HG03025 (cell line): Measurements from ENCODE around the gene ZNG1B.
"Not testable (repeated sequence)": the region's sequence is repeated elsewhere in the genome, so short reads cannot be mapped to it uniquely, and the experiment has no call there.

Source experiments
- ATAC-seq: cut with Tn5 transposase; IDR thresholded peaks from one replicate; pipeline ENCODE4 v1.9.1; 2021; ENCODE audit warnings: mild to moderate bottlenecking, moderate library complexity; ENCODE audit not compliant: unreplicated experiment, low FRiP score

ZNG1B gene

DNA sequence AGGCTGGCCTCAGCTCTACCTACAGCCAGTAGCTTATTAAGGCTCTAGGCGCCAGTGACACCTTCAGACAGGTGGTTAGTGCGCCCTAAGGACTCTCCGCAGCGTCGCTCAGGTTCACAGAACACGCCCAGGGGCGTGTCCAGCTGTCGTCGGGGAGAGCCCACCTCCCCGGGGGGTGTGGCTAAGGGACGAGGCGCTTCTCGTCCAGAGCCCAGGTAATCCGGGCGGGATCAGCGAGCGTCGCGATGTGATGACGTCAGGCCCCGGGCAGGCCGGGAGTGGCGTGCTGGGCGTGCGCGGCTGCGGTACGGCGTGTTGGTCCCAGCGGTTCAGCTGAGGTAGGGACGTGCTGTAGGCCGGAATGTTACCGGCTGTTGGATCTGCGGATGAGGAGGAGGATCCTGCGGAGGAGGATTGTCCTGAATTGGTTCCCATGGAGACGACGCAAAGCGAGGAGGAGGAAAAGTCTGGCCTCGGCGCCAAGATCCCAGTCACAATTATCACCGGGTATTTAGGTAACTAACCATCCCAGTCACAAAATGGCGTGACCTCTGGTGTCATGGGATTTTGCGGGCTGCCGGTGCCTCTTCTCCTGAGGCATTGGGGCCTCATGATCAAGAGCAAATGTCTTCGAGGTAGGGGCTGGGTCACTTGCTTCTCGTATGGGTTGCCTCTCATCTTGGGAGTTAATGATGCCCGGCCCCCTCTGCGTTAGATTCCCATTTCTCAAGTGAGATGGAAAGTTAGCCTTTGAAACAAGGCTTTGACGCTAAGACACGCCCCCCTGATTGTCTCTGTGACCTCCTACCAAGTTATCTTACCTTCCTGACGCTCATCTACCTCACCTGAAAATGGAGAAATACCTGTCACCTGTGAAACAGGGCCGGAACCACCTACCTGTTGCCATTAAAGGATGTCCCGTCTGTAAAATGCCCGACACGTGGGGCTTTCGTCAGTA is at the start of gene ZNG1B:
TSS of gene ZNG1B (plus strand) at position 184 of the 958 bp plus-strand sequence. CDS start at position 362, 178 bp downstream.
- not testable (repeated sequence) for ATAC-seq

DNA sequence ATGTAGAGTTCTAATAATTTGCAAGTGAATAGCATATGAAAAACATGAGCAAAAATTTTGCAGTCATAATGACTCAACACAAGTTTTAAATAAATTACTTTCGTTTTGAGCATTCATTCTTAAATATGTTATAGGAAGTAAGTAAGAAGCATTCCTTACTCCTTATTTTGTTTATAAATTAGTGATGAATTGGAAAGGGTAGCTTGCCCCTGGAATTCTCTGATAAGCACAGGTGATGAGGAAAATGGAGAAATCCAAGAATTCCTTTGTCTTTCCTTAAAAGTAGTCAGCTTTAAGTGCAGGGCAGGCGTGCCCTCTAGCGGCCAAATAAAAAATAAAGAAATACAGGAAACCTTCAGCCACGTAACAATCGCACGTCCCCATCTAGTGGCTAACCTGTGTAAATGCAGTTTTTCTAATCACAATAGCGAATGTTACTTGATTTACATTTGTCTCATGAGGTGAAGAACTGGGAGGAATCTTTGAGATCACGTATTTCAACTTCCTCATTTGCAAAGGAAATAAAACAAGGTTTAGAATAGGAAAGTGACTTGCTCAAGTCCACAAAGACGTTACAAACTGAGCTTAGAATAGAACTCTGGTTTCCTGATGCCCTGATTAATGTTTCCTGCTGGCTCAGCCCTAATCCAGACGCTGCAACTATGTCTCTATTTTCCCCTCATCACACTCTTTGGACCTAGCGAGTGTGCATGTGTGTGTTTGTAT is 47.2 kb upstream of the ZNG1B start:
- peak; percentile 64 for ATAC-seq

DNA sequence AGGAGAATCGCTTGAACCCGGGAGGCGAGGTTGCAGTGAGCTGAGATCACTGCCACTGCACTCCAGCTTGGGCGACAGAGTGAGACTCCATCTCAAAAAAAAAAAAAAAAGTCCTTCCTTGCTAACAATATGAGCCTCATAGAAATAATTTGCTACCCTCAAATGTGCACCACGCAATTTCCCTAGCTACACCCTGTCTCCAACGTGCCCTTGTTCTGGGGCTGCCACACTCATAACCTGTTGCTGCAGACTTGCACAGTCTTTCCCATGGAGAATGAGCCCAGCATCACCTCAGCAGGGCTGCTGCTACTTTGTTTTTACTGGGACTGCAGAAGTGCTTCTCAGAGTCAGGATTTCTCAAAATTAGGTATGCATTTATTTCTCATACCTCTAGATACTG is 46.4 kb upstream of the ZNG1B start:
- ATAC-seq, result no peak

DNA sequence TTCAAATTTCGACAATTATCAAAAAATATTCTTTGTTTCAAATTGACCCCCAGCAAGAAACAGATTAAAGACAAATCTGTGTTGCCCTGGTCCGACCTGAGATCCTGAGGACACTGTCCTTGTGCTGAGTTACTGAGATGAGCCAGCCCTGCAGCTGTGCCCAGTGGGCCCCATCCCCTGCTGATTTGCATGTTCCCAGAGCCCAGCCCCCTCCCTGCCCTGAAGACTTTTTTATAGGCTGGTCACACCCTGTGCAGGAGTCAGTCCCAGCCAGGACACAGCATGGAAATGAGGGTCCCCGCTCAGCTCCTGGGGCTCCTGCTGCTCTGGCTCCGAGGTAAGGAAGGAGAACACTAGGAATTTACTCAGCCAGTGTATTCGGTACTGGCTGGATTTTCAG is 31.4 kb upstream of the ZNG1B start:
- no peak for ATAC-seq

DNA sequence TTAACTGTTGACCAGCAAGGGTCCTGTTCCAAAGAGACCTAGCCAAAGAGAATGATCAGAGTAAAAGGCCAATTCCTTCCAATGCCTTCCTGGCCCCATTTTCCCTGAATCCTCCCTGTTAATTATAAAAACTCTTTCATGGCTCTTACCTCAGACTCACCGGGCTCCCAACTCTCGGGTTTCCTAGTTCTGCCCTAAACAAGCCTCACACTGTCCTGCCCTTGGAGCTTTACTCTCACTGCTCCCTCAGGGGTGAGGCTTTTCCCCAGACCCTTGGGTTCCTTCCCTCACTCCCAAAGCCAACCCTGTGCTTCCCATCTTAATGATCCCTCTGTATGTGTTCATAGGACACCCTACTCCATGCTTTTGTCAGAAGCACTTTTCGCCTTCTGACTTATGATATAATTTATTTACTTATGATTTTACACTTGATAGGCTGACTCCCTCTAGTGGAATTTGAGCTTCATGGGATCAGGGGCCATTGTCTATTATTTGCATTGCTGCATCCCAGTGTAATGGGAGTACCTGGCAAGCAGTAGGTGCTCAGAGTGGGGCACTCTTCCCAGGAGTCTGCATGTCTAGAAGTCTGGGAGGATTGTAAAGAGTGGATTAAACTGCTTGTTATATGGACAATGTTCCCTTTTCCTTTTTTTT is 29.9 kb upstream of the ZNG1B start:
- ATAC-seq, result no peak

DNA sequence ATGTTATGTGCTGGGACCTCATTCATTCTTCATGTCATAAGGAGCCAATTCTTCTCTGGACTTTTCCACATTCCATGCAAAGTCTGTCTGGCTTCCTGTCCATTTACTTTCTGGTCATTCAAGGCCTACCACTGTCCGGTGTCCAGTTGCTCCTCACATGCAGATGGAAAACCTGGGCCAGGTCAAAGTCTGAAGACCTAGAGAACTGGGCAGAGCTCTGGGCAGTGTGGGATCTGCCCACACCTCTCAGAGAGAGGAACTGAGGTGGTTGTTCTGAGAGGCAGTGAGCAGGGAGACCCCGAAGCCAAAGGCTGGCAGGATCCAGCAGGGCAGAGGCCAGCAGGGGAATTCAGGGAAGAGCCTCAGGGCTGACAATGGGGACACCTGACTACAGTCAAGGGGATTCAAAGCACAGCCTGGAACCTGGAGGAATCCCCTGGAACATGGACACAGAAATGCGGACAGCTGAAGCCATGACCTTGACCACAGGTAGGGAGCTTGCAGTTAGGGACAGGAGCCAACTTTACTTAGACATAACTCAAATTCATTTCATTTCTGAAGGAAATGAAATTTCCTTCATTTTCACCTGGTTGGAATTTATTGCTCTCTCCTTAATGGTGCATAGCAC is 25.7 kb upstream of the ZNG1B start:
- not testable (repeated sequence) for ATAC-seq

DNA sequence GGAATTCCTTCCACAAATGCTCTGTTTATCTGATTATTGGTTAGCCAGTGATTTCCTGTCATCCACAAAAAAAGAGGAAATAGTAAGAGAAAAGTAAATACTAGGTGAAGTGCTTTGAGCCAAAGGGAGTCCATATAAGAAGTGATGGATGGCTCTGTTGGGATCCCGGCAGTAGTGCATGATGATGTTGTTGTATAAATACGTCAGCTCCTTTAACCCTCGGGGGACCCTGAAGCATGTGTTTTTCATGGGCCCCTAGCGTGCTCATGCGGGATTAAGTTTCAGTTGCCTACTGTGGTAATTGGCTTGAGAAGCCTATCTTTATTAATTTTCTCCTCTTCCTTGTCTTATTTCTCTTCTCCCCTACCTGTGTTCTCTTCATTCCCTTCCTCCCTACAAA is 24.7 kb upstream of the ZNG1B start:
- ATAC-seq, result not testable (repeated sequence)

DNA sequence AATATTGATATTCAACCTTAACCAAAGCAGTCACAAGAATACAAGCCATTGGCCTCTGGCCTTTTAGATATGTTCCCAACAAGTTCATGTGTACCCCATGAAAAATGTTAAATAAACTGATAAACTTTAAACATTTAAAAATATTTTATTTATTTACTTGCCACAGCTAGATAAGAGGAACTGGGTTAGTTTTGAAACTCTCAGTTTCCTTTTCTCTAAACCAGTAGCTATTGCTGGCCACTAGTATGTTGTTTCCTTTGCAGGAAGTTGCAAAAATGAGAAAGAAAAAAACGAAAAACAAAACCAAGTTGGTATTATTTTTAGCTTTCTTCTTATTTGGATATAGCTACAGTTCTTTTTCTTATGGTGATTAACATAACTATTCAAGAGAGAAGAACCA is 5.7 kb upstream of the ZNG1B start:
- not testable (repeated sequence) for ATAC-seq

DNA sequence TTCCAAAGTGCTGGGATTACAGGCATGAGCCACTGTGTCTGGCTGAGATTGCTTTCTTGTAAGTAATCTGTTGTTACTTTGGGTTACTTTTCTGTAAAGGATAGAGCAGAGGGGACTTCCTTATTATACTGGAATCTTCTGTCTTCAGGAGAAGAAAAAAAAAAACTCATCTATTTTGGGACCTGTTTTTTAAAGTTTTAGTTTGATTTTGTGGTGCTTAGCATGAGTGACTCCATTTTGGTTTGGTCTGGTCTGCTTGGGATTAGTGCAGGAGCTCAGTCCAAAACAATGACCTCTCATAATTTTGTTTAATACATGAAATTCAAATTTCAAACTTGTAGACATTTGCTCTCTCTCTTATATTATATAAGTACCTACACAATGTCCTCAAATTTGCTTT is 4.0 kb upstream of the ZNG1B start:
- not testable (repeated sequence) for ATAC-seq

DNA sequence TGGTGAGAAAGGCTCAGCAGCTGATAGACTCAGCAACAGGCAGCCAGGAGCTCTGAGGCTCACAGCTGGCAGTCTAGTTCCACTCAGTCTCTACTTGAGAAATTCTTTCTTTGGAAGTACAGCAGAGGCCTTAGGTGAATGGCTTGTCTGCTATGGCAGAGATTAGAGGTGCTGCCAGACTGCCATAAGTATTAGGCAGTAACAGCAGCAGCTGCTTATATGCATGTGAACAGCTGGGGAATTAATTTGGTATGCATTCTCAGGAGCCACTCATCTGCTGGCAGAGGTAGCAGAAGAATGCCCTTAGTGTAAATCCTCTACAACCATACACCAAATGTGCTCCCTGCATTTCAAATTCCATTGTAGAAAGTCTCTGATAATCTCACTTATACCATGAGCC is 28.3 kb downstream of the ZNG1B start:
- not testable (repeated sequence) for ATAC-seq

DNA sequence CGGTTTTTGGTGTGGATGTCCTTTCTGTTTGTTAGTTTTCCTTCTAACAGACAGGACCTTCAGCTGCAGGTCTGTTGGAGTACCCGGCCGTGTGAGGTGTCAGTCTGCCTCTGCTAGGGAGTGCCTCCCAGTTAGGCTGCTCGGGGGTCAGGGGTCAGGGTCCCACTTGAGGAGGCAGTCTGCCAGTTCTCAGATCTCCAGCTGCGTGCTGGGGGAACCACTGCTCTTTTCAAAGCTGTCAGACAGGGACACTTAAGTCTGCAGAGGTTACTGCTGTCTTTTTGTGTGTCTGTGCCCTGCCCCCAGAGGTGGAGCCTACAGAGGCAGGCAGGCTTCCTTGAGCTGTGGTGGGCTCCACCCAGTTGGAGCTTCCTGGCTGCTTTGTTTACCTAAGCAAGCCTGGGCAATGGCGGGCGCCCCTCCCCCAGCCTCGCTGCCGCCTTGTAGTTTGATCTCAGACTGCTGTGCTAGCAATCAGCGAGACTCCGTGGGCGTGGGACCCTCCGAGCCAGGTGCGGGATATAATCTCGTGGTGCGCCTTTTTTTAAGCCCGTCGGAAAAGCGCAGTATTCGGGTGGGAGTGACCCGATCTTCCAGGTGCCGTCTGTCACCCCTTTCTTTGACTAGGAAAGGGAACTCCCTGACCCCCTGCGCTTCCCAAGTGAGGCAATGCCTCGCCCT is 39.3 kb downstream of the ZNG1B start:
- not testable (repeated sequence) for ATAC-seq

DNA sequence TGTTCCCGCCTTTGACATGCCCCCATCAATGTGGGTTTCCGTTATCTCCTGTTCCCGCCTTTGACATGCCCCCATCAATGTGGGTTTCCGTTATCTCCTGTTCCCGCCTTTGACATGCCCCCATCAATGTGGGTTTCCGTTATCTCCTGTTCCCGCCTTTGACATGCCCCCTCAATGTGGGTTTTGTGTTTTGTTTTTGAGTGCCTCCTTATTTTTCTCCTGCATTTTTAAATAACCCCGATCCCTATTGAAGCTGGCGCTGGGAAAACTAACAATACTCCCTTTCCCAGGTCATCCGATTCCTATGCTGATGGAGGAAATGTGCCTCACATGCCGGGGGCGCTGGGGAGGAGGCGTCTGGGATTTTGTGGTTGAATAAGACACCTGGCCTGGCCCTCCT is 59.0 kb downstream of the ZNG1B start:
- not testable (repeated sequence) for ATAC-seq

DNA sequence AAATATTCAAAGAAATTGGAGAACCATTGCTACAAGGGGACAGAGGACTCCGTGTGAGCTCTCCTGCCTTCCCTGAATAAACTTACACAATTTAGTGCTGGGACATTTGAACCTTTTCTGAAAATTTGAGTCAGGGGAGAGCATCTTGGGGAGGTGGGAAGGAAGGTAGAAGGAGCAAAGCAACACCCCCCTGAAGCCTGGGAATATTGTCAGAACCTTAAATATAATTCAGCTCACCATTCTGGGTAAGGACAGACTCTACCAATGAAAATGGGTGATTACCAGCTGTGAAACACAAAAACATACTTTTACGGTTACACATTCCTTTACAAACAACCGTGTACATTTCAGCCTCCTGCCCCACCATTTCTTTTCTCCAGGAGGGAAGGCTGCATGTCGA is 60.9 kb downstream of the ZNG1B start, which contains the start of gene FOXD4L1:
TSS of gene FOXD4L1 (plus strand) at position 301 of the 400 bp plus-strand sequence. CDS start 592 bp downstream, outside the sequence.
- not testable (repeated sequence) for ATAC-seq

DNA sequence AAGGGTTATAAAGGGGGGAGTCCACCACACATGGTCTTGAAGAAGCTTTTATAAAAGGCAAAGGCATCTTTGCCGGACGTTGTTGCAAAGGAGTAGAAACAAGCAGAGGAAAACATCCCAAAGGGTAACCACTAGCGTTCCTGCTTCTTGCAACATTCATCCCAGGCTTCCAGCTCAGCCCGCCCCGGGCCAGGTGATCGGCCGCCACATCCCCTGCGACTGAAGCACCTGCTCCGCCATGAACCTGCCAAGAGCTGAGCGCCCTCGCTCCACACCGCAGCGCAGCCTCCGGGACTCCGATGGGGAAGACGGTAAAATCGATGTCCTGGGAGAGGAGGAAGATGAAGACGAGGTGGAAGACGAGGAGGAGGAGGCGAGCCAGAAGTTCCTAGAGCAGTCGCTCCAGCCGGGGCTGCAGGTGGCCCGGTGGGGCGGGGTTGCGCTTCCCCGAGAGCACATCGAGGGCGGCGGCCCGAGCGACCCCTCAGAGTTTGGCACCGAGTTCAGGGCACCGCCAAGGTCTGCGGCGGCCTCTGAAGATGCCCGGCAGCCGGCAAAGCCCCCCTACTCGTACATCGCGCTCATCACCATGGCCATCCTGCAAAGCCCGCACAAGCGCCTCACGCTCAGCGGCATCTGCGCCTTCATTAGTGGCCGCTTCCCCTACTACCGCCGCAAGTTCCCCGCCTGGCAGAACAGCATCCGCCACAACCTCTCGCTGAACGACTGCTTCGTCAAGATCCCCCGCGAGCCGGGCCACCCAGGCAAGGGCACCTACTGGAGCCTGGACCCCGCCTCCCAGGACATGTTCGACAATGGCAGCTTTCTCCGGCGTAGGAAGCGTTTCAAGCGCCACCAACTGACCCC is 61.8 kb downstream of the ZNG1B start:
- ATAC-seq, result not testable (repeated sequence)

DNA sequence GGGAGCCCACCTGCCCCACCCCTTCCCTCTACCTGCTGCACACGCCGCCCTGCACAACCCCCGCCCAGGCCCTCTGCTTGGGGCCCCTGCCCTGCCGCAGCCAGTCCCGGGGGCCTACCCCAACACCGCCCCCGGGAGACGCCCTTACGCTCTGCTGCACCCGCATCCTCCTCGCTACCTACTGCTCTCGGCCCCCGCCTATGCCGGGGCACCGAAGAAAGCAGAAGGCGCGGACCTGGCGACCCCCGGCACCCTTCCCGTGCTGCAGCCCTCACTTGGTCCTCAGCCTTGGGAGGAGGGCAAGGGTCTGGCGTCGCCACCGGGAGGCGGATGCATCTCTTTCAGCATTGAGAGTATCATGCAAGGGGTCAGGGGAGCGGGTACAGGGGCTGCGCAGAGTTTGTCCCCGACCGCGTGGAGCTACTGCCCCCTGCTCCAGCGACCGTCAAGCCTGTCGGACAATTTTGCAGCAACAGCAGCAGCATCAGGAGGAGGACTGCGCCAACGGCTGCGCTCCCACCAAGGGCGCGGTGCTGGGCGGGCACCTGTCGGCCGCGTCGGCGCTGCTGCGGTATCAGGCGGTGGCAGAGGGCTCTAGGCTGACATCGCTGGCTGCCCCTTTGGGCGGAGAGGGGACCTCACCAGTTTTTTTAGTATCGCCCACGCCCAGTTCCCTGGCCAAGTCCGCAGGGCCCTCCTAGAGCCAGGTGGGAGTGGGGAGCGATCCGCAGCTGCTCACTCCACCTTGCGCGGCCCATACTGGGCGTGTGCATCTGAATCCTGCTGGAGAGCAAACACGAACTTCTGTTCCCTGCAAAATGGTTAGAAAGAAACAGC is 62.6 kb downstream of the ZNG1B start:
- ATAC-seq, result not testable (repeated sequence)

DNA sequence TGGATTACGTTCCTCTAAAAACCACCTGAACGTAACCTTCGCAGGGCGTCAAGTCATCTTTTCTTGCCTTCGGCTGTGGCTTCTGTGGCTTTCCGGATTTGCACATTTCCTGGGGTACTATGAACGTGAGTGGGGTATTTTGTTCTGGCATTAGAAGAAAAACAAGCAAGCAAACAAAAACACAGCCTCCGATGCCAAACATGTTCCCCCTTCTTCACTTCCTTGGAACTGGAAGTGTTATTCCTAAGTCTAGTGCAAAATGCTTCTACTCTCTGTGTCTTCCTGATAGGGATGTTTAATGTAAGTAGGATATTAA is 63.2 kb downstream of the ZNG1B start:
- ATAC-seq, result not testable (repeated sequence)

DNA sequence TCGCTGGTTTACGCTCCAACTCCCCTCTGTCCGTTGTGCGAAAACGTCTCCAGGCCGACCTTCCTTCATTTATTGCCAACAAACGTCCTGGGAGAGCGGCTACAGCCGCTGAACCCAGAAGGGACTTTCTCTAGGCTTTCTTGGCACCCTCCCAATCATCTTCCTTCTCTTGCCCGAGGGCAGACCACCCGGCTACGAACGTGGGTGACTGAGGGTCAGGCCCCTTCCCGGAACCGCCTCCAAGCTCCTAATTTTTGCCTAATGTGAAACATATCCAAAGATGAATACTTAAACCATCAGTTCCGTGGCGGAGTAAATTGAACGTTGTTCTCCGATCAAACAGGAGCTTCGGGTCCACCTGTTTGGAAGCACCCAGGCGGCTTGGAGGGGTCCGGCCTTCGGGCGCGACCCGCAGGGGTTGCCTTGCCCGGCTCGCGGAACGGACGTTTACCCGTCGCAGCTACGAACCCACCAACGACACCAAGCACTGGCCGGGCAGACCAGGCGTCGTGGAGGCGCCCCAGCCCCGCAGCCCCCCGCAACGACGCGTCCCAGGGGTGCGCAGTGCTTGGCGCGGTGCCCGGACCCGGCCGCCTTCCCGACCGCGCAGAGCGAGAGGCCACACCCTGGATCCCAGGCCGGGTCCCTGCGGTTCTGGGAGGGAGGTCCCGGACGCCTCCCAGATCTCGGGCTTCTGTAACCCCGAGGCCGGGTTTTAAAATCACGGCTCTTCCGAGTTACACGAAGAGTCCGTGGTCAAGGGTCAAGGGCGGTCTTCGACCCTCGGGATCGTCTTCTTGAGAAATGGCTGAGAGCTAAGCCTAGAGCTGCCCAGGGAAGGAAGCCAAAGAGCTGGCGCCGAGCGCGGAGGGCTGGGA is 65.0 kb downstream of the ZNG1B start:
- not testable (repeated sequence) for ATAC-seq
